HEK293 (cell line): Measurements from ENCODE around the gene HTR1B.

Experiments used
- OSR2 ChIP-seq: fragments of 450-650 bp; formaldehyde crosslinking; IDR thresholded peaks from 2 replicates; pipeline ENCODE4 v1.5.1; 2016; ENCODE audit warnings: missing biosample characterization, missing genetic modification characterization
- SCRT1 ChIP-seq: fragments of 450-650 bp; formaldehyde crosslinking; IDR thresholded peaks from 2 replicates; pipeline ENCODE4 v1.5.1; 2016; ENCODE audit warnings: missing biosample characterization, missing genetic modification characterization, borderline replicate concordance
- SP7 ChIP-seq: fragments of 450-650 bp; formaldehyde crosslinking; IDR thresholded peaks from 2 replicates; pipeline ENCODE4 v1.5.1; 2016; ENCODE audit warnings: missing biosample characterization, missing genetic modification characterization
- ZBTB17 ChIP-seq: fragments of 450-650 bp; formaldehyde crosslinking; IDR thresholded peaks from 2 replicates; pipeline ENCODE4 v1.5.1; 2016; ENCODE audit warnings: missing biosample characterization, missing genetic modification characterization
- ZEB2 ChIP-seq: fragments of 450-650 bp; formaldehyde crosslinking; IDR thresholded peaks from 2 replicates; pipeline ENCODE4 v1.5.1; 2016; ENCODE audit warnings: missing biosample characterization, missing genetic modification characterization
- ZNF155 ChIP-seq: fragments of 450-650 bp; formaldehyde crosslinking; IDR thresholded peaks from 2 replicates; pipeline ENCODE4 v1.5.1; 2016; ENCODE audit warnings: missing biosample characterization, missing genetic modification characterization
- ZNF169 ChIP-seq: fragments of 450-650 bp; formaldehyde crosslinking; IDR thresholded peaks from 2 replicates; pipeline ENCODE4 v1.5.1; 2016; ENCODE audit warnings: missing biosample characterization, missing genetic modification characterization
- ZNF175 ChIP-seq: fragments of 450-650 bp; formaldehyde crosslinking; IDR thresholded peaks from 2 replicates; pipeline ENCODE4 v1.5.1; 2016; ENCODE audit warnings: missing biosample characterization, missing genetic modification characterization
- ZNF211 ChIP-seq: fragments of 450-650 bp; formaldehyde crosslinking; IDR thresholded peaks from 2 replicates; pipeline ENCODE4 v1.5.1; 2016; ENCODE audit warnings: low read depth, missing biosample characterization, missing genetic modification characterization
- ZNF223 ChIP-seq: fragments of 450-650 bp; formaldehyde crosslinking; IDR thresholded peaks from 2 replicates; pipeline ENCODE4 v1.5.1; 2016; ENCODE audit warnings: missing biosample characterization, missing genetic modification characterization
- ZNF341 ChIP-seq: fragments of 450-650 bp; formaldehyde crosslinking; IDR thresholded peaks from 2 replicates; pipeline ENCODE4; 2016; ENCODE audit warnings: low read depth, missing biosample characterization, missing genetic modification characterization
- ZNF350 ChIP-seq: fragments of 450-650 bp; formaldehyde crosslinking; IDR thresholded peaks from 2 replicates; pipeline ENCODE4 v1.5.0; 2017; ENCODE audit warnings: missing biosample characterization, mild to moderate bottlenecking, missing genetic modification characterization
- ZNF394 ChIP-seq: fragments of 450-650 bp; formaldehyde crosslinking; IDR thresholded peaks from 2 replicates; pipeline ENCODE4 v1.5.1; 2016; ENCODE audit warnings: missing biosample characterization, missing genetic modification characterization, mild to moderate bottlenecking, moderate library complexity, borderline replicate concordance
- ZNF555 ChIP-seq: fragments of 450-650 bp; formaldehyde crosslinking; conservative IDR thresholded peaks from 2 replicates; pipeline ENCODE4 v1.5.1; 2017; ENCODE audit warnings: missing biosample characterization, mild to moderate bottlenecking, missing genetic modification characterization, inconsistent platforms
- ZNF610 ChIP-seq: fragments of 450-650 bp; formaldehyde crosslinking; IDR thresholded peaks from 2 replicates; pipeline ENCODE4 v1.5.1; 2016; ENCODE audit warnings: missing biosample characterization, missing genetic modification characterization, borderline replicate concordance
- ZNF76 ChIP-seq: fragments of 450-650 bp; formaldehyde crosslinking; IDR thresholded peaks from 2 replicates; pipeline ENCODE4; 2016; ENCODE audit warnings: low read depth, missing biosample characterization, missing genetic modification characterization, borderline replicate concordance
- ZNF785 ChIP-seq: fragments of 450-650 bp; formaldehyde crosslinking; IDR thresholded peaks from 2 replicates; pipeline ENCODE4 v1.5.1; 2016; ENCODE audit warnings: missing biosample characterization, missing genetic modification characterization
- ZXDB ChIP-seq: fragments of 450-650 bp; formaldehyde crosslinking; IDR thresholded peaks from 2 replicates; pipeline ENCODE4 v1.5.1; 2016; ENCODE audit warnings: missing biosample characterization, missing genetic modification characterization
- TF ChIP-seq, protein P1 (sequence below): fragments of 450-650 bp; formaldehyde crosslinking; IDR thresholded peaks from 2 replicates; pipeline ENCODE4 v1.5.1; 2017; ENCODE audit warnings: missing biosample characterization, mild to moderate bottlenecking, missing genetic modification characterization, moderate library complexity
- TF ChIP-seq, protein P2 (sequence below): fragments of 450-650 bp; formaldehyde crosslinking; IDR thresholded peaks from 2 replicates; pipeline ENCODE4 v1.5.1; 2017; ENCODE audit warnings: missing biosample characterization, missing genetic modification characterization
- TF ChIP-seq, protein P3 (sequence below): fragments of 450-650 bp; formaldehyde crosslinking; IDR thresholded peaks from 2 replicates; pipeline ENCODE4 v1.5.1; 2016; ENCODE audit warnings: missing biosample characterization, missing genetic modification characterization
- TF ChIP-seq, protein P4 (sequence below): fragments of 450-650 bp; formaldehyde crosslinking; IDR thresholded peaks from 2 replicates; pipeline ENCODE4 v1.5.0; 2017; ENCODE audit warnings: missing biosample characterization, missing genetic modification characterization, borderline replicate concordance
- TF ChIP-seq, protein P5 (sequence below): fragments of 450-650 bp; formaldehyde crosslinking; IDR thresholded peaks from 2 replicates; pipeline ENCODE4 v1.5.1; 2016; ENCODE audit warnings: missing biosample characterization, missing genetic modification characterization
- TF ChIP-seq, protein P6 (sequence below): fragments of 450-650 bp; formaldehyde crosslinking; IDR thresholded peaks from 2 replicates; pipeline ENCODE4 v1.5.1; 2016; ENCODE audit warnings: missing biosample characterization, missing genetic modification characterization

HTR1B gene

DNA sequence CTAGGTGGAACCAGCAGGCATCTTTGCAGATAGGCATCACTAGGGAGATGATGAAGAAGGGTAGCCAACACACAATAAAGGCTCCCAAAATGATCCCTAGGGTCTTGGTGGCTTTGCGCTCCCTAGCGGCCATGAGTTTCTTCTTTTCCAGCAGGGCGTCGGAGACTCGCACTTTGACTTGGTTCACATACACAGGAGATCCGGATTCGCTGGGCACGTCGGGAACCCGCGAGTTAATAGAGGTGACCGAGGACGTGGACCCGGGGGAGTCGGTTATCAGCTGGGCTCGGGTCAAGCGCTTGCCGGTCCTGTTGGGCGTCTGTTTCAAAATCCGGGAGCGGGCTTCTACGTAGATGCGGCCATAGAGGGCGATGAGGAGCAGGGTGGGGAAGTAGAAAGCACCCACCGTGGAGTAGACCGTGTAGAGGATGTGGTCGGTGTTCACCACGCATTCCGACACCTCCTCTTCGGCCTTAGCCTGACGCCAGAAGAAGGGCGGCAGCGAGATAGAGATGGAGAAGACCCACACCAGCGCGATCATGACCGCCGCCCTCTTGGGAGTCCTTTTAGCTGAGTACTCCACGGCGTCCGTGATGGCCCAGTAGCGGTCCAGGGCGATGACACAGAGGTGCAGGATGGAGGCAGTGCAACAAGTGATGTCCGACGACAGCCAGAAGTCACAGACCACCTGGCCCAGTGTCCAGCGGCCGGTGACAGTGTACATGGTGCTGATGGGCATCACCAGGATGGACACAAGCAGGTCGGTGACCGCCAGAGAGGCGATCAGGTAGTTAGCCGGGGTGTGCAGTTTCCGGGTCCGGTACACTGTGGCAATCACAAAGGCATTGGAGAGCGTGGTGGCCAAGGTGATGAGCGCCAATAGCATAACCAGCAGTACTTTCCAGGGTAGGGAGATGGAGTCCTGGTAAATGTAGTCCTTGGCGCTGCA is 658 bp downstream of the HTR1B start (continued):
- TF ChIP-seq ZNF76 (tag by site-specific recombination) (0 out of 2 replicates have a peak, but pooled peaks have one; percentile 32), ZNF341 (tag by site-specific recombination) (no peak), OSR2 (tag by site-specific recombination) (no peak), ZNF785 (tag by site-specific recombination) (no peak), ZEB2 (tag by site-specific recombination) (no peak), ZNF211 (tag by site-specific recombination) (no peak), ZNF394 (tag by site-specific recombination) (no peak), ZNF155 (tag by site-specific recombination) (no peak), ZNF610 (tag by site-specific recombination) (no peak), ZXDB (tag by site-specific recombination) (no peak), ZBTB17 (tag by site-specific recombination) (0 out of 2 replicates have a peak, but pooled peaks have one; percentile 19), SP7 (tag by site-specific recombination) (no peak), ZNF169 (no peak), SCRT1 (tag by site-specific recombination) (peak; percentile 48; the same call in 1 of the 2 replicates), ZNF223 (no peak), ZNF350 (tag by site-specific recombination) (no peak), ZNF175 (tag by site-specific recombination) (no peak), ZNF555 (tag by site-specific recombination) (no peak)
- TF ChIP-seq, protein P1, sequence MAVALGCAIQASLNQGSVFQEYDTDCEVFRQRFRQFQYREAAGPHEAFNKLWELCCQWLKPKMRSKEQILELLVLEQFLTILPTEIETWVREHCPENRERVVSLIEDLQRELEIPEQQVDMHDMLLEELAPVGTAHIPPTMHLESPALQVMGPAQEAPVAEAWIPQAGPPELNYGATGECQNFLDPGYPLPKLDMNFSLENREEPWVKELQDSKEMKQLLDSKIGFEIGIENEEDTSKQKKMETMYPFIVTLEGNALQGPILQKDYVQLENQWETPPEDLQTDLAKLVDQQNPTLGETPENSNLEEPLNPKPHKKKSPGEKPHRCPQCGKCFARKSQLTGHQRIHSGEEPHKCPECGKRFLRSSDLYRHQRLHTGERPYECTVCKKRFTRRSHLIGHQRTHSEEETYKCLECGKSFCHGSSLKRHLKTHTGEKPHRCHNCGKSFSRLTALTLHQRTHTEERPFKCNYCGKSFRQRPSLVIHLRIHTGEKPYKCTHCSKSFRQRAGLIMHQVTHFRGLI (tag by site-specific recombination) = peak; percentile 92
- TF ChIP-seq, protein P2, sequence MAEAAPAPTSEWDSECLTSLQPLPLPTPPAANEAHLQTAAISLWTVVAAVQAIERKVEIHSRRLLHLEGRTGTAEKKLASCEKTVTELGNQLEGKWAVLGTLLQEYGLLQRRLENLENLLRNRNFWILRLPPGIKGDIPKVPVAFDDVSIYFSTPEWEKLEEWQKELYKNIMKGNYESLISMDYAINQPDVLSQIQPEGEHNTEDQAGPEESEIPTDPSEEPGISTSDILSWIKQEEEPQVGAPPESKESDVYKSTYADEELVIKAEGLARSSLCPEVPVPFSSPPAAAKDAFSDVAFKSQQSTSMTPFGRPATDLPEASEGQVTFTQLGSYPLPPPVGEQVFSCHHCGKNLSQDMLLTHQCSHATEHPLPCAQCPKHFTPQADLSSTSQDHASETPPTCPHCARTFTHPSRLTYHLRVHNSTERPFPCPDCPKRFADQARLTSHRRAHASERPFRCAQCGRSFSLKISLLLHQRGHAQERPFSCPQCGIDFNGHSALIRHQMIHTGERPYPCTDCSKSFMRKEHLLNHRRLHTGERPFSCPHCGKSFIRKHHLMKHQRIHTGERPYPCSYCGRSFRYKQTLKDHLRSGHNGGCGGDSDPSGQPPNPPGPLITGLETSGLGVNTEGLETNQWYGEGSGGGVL = no peak
- TF ChIP-seq, protein P3, sequence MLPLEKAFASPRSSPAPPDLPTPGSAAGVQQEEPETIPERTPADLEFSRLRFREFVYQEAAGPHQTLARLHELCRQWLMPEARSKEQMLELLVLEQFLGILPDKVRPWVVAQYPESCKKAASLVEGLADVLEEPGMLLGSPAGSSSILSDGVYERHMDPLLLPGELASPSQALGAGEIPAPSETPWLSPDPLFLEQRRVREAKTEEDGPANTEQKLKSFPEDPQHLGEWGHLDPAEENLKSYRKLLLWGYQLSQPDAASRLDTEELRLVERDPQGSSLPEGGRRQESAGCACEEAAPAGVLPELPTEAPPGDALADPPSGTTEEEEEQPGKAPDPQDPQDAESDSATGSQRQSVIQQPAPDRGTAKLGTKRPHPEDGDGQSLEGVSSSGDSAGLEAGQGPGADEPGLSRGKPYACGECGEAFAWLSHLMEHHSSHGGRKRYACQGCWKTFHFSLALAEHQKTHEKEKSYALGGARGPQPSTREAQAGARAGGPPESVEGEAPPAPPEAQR = no peak
- TF ChIP-seq, protein P4, sequence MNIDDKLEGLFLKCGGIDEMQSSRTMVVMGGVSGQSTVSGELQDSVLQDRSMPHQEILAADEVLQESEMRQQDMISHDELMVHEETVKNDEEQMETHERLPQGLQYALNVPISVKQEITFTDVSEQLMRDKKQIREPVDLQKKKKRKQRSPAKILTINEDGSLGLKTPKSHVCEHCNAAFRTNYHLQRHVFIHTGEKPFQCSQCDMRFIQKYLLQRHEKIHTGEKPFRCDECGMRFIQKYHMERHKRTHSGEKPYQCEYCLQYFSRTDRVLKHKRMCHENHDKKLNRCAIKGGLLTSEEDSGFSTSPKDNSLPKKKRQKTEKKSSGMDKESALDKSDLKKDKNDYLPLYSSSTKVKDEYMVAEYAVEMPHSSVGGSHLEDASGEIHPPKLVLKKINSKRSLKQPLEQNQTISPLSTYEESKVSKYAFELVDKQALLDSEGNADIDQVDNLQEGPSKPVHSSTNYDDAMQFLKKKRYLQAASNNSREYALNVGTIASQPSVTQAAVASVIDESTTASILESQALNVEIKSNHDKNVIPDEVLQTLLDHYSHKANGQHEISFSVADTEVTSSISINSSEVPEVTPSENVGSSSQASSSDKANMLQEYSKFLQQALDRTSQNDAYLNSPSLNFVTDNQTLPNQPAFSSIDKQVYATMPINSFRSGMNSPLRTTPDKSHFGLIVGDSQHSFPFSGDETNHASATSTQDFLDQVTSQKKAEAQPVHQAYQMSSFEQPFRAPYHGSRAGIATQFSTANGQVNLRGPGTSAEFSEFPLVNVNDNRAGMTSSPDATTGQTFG (tag by site-specific recombination) = no peak
- TF ChIP-seq, protein P5, sequence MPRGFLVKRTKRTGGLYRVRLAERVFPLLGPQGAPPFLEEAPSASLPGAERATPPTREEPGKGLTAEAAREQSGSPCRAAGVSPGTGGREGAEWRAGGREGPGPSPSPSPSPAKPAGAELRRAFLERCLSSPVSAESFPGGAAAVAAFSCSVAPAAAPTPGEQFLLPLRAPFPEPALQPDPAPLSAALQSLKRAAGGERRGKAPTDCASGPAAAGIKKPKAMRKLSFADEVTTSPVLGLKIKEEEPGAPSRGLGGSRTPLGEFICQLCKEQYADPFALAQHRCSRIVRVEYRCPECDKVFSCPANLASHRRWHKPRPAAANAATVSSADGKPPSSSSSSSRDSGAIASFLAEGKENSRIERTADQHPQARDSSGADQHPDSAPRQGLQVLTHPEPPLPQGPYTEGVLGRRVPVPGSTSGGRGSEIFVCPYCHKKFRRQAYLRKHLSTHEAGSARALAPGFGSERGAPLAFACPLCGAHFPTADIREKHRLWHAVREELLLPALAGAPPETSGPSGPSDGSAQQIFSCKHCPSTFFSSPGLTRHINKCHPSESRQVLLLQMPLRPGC (tag by site-specific recombination) = no peak
- TF ChIP-seq, protein P6, sequence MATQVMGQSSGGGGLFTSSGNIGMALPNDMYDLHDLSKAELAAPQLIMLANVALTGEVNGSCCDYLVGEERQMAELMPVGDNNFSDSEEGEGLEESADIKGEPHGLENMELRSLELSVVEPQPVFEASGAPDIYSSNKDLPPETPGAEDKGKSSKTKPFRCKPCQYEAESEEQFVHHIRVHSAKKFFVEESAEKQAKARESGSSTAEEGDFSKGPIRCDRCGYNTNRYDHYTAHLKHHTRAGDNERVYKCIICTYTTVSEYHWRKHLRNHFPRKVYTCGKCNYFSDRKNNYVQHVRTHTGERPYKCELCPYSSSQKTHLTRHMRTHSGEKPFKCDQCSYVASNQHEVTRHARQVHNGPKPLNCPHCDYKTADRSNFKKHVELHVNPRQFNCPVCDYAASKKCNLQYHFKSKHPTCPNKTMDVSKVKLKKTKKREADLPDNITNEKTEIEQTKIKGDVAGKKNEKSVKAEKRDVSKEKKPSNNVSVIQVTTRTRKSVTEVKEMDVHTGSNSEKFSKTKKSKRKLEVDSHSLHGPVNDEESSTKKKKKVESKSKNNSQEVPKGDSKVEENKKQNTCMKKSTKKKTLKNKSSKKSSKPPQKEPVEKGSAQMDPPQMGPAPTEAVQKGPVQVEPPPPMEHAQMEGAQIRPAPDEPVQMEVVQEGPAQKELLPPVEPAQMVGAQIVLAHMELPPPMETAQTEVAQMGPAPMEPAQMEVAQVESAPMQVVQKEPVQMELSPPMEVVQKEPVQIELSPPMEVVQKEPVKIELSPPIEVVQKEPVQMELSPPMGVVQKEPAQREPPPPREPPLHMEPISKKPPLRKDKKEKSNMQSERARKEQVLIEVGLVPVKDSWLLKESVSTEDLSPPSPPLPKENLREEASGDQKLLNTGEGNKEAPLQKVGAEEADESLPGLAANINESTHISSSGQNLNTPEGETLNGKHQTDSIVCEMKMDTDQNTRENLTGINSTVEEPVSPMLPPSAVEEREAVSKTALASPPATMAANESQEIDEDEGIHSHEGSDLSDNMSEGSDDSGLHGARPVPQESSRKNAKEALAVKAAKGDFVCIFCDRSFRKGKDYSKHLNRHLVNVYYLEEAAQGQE (tag by site-specific recombination) = no peak
